AG09309 (cell line): Measurements from ENCODE around the gene NECAP2.

Source experiments
- DNase-seq: peaks from one replicate; pipeline ENCODE4 v3.0.0-alpha.2; 2010; ENCODE audit warnings: low read depth
- H3K4me3 ChIP-seq: 2 replicates; pipeline ENCODE4 v1.5.1; 2011; ENCODE audit warnings: mild to moderate bottlenecking, low read depth, low read length, moderate library complexity; ENCODE audit not compliant: control insufficient read depth
- TF ChIP-seq, protein P1 (sequence below): IDR thresholded peaks from 2 replicates; pipeline ENCODE4 v1.5.1; 2011; ENCODE audit warnings: mild to moderate bottlenecking, low read depth, low read length, inconsistent platforms; ENCODE audit not compliant: insufficient read depth, control insufficient read depth; ENCODE audit errors: missing control alignments

Gene NECAP2

GRCh38 chr1:16440470-16441281 is at the start of gene NECAP2:
TSS of gene NECAP2 (plus strand) at chr1:16440724. CDS start at chr1:16440762, 38 bp downstream.
- TF ChIP-seq, protein P1, sequence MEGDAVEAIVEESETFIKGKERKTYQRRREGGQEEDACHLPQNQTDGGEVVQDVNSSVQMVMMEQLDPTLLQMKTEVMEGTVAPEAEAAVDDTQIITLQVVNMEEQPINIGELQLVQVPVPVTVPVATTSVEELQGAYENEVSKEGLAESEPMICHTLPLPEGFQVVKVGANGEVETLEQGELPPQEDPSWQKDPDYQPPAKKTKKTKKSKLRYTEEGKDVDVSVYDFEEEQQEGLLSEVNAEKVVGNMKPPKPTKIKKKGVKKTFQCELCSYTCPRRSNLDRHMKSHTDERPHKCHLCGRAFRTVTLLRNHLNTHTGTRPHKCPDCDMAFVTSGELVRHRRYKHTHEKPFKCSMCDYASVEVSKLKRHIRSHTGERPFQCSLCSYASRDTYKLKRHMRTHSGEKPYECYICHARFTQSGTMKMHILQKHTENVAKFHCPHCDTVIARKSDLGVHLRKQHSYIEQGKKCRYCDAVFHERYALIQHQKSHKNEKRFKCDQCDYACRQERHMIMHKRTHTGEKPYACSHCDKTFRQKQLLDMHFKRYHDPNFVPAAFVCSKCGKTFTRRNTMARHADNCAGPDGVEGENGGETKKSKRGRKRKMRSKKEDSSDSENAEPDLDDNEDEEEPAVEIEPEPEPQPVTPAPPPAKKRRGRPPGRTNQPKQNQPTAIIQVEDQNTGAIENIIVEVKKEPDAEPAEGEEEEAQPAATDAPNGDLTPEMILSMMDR, result peak; percentile 89
- DNase-seq, result peak; percentile 50
- peak within 1 kb of the TSS; percentile 90 for H3K4me3 ChIP-seq

- H3K4me3 ChIP-seq, result no peak overlapping the region
- TF ChIP-seq, protein P1, result no peak
- no peak for DNase-seq
Observed at GRCh38 chr1:16391411-16391810, 49.1 kb upstream of the NECAP2 start.

- DNase-seq, result no peak
- TF ChIP-seq, protein P1, result no peak
- no peak overlapping the region for H3K4me3 ChIP-seq
Observed at GRCh38 chr1:16392740-16393569, 47.6 kb upstream of the NECAP2 start.

DNA sequence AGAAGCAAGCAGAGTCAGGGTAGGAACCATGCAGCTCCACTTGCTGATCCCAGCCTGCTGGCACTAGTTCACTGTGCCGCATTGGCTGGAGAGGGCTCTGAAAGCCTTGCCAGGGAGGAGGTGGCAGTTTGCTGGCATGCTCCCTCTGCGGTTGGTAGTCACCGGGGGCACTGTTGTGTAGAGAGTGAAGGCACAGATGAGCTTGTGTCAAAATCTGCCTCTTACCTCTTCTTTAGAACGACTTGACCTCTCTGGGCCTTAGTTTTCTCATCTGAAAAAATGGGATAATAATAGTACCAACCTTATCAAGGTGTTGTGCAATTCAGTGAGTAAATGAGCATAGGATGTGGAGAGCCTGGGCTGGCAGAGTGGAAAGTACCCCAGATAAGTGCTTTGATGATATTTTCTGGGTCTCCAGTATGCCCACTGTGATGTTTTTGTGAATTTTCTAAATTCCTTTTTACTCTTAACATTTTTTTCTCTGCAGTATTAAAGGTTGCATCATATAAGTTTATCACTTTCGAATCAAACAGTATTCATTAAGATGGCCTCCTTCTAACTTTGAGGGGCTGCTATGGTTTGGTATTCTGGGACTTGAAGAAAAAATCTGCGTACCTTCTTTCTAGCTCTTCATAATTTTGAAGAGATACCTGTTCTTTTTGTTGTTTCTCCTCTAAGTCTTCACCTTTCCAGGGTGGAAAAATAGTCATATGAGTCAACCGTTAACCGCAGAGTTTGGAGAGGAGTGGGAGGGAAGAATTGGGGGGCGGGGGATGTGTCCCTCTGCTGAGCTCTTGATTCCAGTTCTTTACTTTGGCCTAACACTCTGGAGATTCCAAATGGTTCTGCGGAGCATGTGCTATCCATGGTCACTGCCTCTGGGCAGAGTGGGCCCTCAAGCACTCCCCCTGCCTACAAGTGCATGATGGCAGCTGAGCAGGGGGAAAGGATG is 46.7 kb upstream of the NECAP2 start:
- TF ChIP-seq, protein P1, result no peak
- no peak overlapping the region for H3K4me3 ChIP-seq
- DNase-seq, result no peak

GRCh38 chr1:16394977-16395376 is 45.5 kb upstream of the NECAP2 start:
- no peak overlapping the region for H3K4me3 ChIP-seq
- TF ChIP-seq, protein P1, result no peak
- no peak for DNase-seq

DNA sequence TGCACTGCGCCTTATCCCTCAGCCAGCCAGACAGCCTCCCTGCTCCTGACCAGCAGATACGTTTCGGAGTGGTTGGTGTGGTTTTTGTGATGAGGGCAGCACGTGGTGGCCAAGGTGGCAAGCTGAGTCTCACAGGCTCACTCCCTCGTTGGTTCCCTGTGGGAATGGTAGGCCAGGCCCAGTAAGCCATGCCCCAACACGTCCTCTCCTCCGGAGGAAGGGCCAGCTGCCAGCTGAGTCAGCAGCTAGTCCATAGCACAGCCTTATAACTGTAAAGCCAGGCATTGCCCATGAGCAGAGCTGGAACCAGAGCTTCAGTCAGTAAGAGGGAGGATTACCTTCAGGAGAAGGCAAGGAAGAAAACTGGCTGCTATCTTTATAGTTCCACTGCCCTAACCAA is 43.9 kb upstream of the NECAP2 start:
- TF ChIP-seq, protein P1, result no peak
- peak; percentile 37 for DNase-seq
- no peak overlapping the region for H3K4me3 ChIP-seq
